Immature natural killer cell (primary cell): Measurements from ENCODE around the gene NRL. TPM values are rescaled to one million over a fixed set of nuclear protein-coding genes. Genes with fewer than 3 reads are reported as not detected.

Experiments used
- DNase-seq, 3 donors: peaks; one replicate each; pipeline ENCODE4 v3.0.0; 2022; ENCODE audit warnings: mixed read lengths in 1 of 3
- H3K27ac Mint-ChIP-seq, 6 donors: one replicate each; pipeline ENCODE4 v1.8.0; 2020; ENCODE audit warnings: mixed read lengths in 6 of 6, mild to moderate bottlenecking in 5 of 6, inconsistent platforms in 4 of 6, moderate library complexity in 3 of 6
- H3K27me3 Mint-ChIP-seq, 3 donors: one replicate each; pipeline ENCODE4 v1.8.0; 2020 to 2021; ENCODE audit warnings: low read depth in 3 of 3, mild to moderate bottlenecking in 3 of 3, mixed read lengths in 3 of 3, moderate library complexity in 3 of 3, inconsistent platforms in 1 of 3
- H3K36me3 Mint-ChIP-seq, 3 donors: one replicate each; pipeline ENCODE4 v1.8.0; 2020; ENCODE audit warnings: mixed read lengths in 3 of 3, inconsistent platforms in 2 of 3, mild to moderate bottlenecking in 2 of 3
- H3K4me1 Mint-ChIP-seq, 2 donors: one replicate each; pipeline ENCODE4 v1.8.0; 2020; ENCODE audit warnings: inconsistent platforms in 2 of 2, mild to moderate bottlenecking in 2 of 2, mixed read lengths in 2 of 2, moderate library complexity in 1 of 2
- H3K4me3 Mint-ChIP-seq, 5 donors: one replicate each; pipeline ENCODE4 v1.8.0; 2020; ENCODE audit warnings: mild to moderate bottlenecking in 5 of 5, mixed read lengths in 5 of 5, inconsistent platforms in 3 of 5, moderate library complexity in 3 of 5
- H3K9me3 Mint-ChIP-seq, 6 donors: one replicate each; pipeline ENCODE4 v1.8.0; 2020; ENCODE audit warnings: mild to moderate bottlenecking in 6 of 6, mixed read lengths in 6 of 6, inconsistent platforms in 4 of 6, moderate library complexity in 3 of 6
- polyA plus RNA-seq, 3 donors: library from polyadenylated mRNA; unstranded; fragments of 300-500 nt; fragmentation: Illumina TruSeq; gene quantifications; one replicate each; pipeline ENCODE4 v1.2.3, GENCODE V29; 2021

Gene NRL
- polyA plus RNA-seq, 3 donors from 2014 or later = 2.8 to 4.1 (median 3.0) TPM

GRCh38 chr14:24085215-24085614, 29.5 kb downstream of the NRL start:
- peaks cover 8 to 12% of the 10 kb centered on the region in 2 donors for H3K4me1 Mint-ChIP-seq
- no peak overlapping the region for H3K4me3 Mint-ChIP-seq
- H3K27ac Mint-ChIP-seq = no peak overlapping the region
- peaks cover 0 to 4% (median 0%) of the 10 kb centered on the region in 3 donors for H3K36me3 Mint-ChIP-seq
- no peaks in the 10 kb centered on the region for H3K9me3 Mint-ChIP-seq
- H3K27me3 Mint-ChIP-seq = peaks cover 0 to 4% (median 1%) of the 10 kb centered on the region in 3 donors
- no peak for DNase-seq

- Mint-ChIP-seq H3K36me3 (peaks cover 0 to 4% (median 0%) of the 10 kb centered on the region in 3 donors), H3K27ac (no peak overlapping the region), H3K27me3 (peaks cover 0 to 7% (median 0%) of the 10 kb centered on the region in 3 donors), H3K4me1 (peaks cover 11 to 13% of the 10 kb centered on the region in 2 donors), H3K4me3 (no peak overlapping the region), H3K9me3 (no peaks in the 10 kb centered on the region)
- no peak for DNase-seq
Measured at GRCh38 chr14:24084440-24084839, 30.3 kb downstream of the NRL start.

GRCh38 chr14:24083462-24083861, 31.3 kb downstream of the NRL start:
- Mint-ChIP-seq H3K9me3 (no peaks in the 10 kb centered on the region), H3K27me3 (peaks cover 0 to 7% (median 0%) of the 10 kb centered on the region in 3 donors), H3K27ac (peak overlapping the region in 1 of 6 donors; percentile 10), H3K36me3 (peaks cover 0 to 4% (median 0%) of the 10 kb centered on the region in 3 donors), H3K4me1 (peaks cover 11 to 13% of the 10 kb centered on the region in 2 donors), H3K4me3 (no peak overlapping the region)
- no peak for DNase-seq

- Mint-ChIP-seq H3K9me3 (no peaks in the 10 kb centered on the region), H3K36me3 (peaks cover 0 to 4% (median 0%) of the 10 kb centered on the region in 3 donors), H3K4me3 (peak overlapping the region; percentile 80 to 86 (median 83)), H3K4me1 (peaks cover 11 to 13% of the 10 kb centered on the region in 2 donors), H3K27me3 (peaks cover 0 to 7% (median 0%) of the 10 kb centered on the region in 3 donors), H3K27ac (peak overlapping the region in 2 of 6 donors; percentile 24 to 62)
- DNase-seq = no peak
Measured at GRCh38 chr14:24082411-24083080, 32.2 kb downstream of the NRL start.

GRCh38 chr14:24081739-24082211, 33.0 kb downstream of the NRL start:
- no peak for DNase-seq
- H3K4me1 Mint-ChIP-seq = peaks cover 11 to 13% of the 10 kb centered on the region in 2 donors
- no peaks in the 10 kb centered on the region for H3K9me3 Mint-ChIP-seq
- peak overlapping the region; percentile 80 to 86 (median 83) for H3K4me3 Mint-ChIP-seq
- H3K36me3 Mint-ChIP-seq = no peaks in the 10 kb centered on the region
- H3K27ac Mint-ChIP-seq = peak overlapping the region in 4 of 6 donors; percentile 35 to 75 (median 49)
- peaks cover 0 to 7% (median 0%) of the 10 kb centered on the region in 3 donors for H3K27me3 Mint-ChIP-seq

GRCh38 chr14:24080888-24081738, 33.6 kb downstream of the NRL start:
- Mint-ChIP-seq H3K27me3 (peaks cover 0 to 5% (median 0%) of the 10 kb centered on the region in 3 donors), H3K27ac (peak overlapping the region in 4 of 6 donors; percentile 55 to 68 (median 63)), H3K36me3 (no peaks in the 10 kb centered on the region), H3K9me3 (no peaks in the 10 kb centered on the region), H3K4me1 (peaks cover 11 to 13% of the 10 kb centered on the region in 2 donors), H3K4me3 (peak overlapping the region; percentile 82 to 86 (median 85))
- DNase-seq = peak; percentile 45 to 51 (median 49)

GRCh38 chr14:24080142-24080530, 34.6 kb downstream of the NRL start:
- H3K27me3 Mint-ChIP-seq = peaks cover 0 to 5% (median 3%) of the 10 kb centered on the region in 3 donors
- DNase-seq = no peak
- H3K27ac Mint-ChIP-seq = peak overlapping the region in 1 of 6 donors; percentile 31
- H3K36me3 Mint-ChIP-seq = no peaks in the 10 kb centered on the region
- H3K4me1 Mint-ChIP-seq = peaks cover 11 to 13% of the 10 kb centered on the region in 2 donors
- H3K4me3 Mint-ChIP-seq = peak overlapping the region; percentile 82 to 86 (median 85)
- H3K9me3 Mint-ChIP-seq = no peaks in the 10 kb centered on the region

GRCh38 chr14:24079491-24080141, 35.1 kb downstream of the NRL start:
- DNase-seq = no peak
- Mint-ChIP-seq H3K27ac (no peak overlapping the region), H3K4me1 (peaks cover 11 to 13% of the 10 kb centered on the region in 2 donors), H3K27me3 (peaks cover 0 to 5% (median 3%) of the 10 kb centered on the region in 3 donors), H3K9me3 (no peaks in the 10 kb centered on the region), H3K36me3 (no peaks in the 10 kb centered on the region), H3K4me3 (peak overlapping the region in 4 of 5 donors; percentile 82 to 85 (median 84))

- no peak overlapping the region for H3K27ac Mint-ChIP-seq
- DNase-seq = no peak
- no peaks in the 10 kb centered on the region for H3K9me3 Mint-ChIP-seq
- H3K36me3 Mint-ChIP-seq = no peaks in the 10 kb centered on the region
- H3K4me1 Mint-ChIP-seq = peaks cover 11 to 13% of the 10 kb centered on the region in 2 donors
- H3K4me3 Mint-ChIP-seq = no peak overlapping the region
- peaks cover 0 to 4% (median 3%) of the 10 kb centered on the region in 3 donors for H3K27me3 Mint-ChIP-seq
Measured at GRCh38 chr14:24078146-24078545, 36.6 kb downstream of the NRL start.

- Mint-ChIP-seq H3K27ac (peak overlapping the region in 1 of 6 donors; percentile 64), H3K4me3 (no peak overlapping the region), H3K27me3 (peaks cover 0 to 4% (median 3%) of the 10 kb centered on the region in 3 donors), H3K9me3 (no peaks in the 10 kb centered on the region), H3K4me1 (peaks cover 11 to 13% of the 10 kb centered on the region in 2 donors), H3K36me3 (no peaks in the 10 kb centered on the region)
- DNase-seq = no peak
Measured at GRCh38 chr14:24077086-24077485, 37.7 kb downstream of the NRL start.

GRCh38 chr14:24076302-24076601, 38.5 kb downstream of the NRL start:
- Mint-ChIP-seq H3K36me3 (no peaks in the 10 kb centered on the region), H3K4me3 (no peak overlapping the region), H3K27me3 (peaks cover 0 to 4% (median 3%) of the 10 kb centered on the region in 3 donors), H3K9me3 (no peaks in the 10 kb centered on the region), H3K4me1 (peaks cover 9 to 11% of the 10 kb centered on the region in 2 donors), H3K27ac (no peak overlapping the region)
- DNase-seq = no peak

- no peaks in the 10 kb centered on the region for H3K36me3 Mint-ChIP-seq
- H3K4me3 Mint-ChIP-seq = no peak overlapping the region
- H3K4me1 Mint-ChIP-seq = peaks cover 6 to 7% of the 10 kb centered on the region in 2 donors
- H3K27me3 Mint-ChIP-seq = peaks cover 0 to 4% (median 3%) of the 10 kb centered on the region in 3 donors
- no peak overlapping the region for H3K27ac Mint-ChIP-seq
- no peak for DNase-seq
- H3K9me3 Mint-ChIP-seq = no peaks in the 10 kb centered on the region
Measured at GRCh38 chr14:24075485-24076301, 39.1 kb downstream of the NRL start.
